ENCODE measurements around the gene TMEM69. TPM values are rescaled to one million over a fixed set of nuclear protein-coding genes. Genes with fewer than 3 reads are reported as not detected.
A peak's percentile ranks its signal among the peaks of the same experiment; 100 is the strongest.

TMEM69 gene
- total and polyA plus RNA-seq, 10 of the 15 experiments (the other 5 are each of a cell fraction or from before 2014, with no cell fraction given) = 44.6 to 162 (median 88.8) TPM

DNA sequence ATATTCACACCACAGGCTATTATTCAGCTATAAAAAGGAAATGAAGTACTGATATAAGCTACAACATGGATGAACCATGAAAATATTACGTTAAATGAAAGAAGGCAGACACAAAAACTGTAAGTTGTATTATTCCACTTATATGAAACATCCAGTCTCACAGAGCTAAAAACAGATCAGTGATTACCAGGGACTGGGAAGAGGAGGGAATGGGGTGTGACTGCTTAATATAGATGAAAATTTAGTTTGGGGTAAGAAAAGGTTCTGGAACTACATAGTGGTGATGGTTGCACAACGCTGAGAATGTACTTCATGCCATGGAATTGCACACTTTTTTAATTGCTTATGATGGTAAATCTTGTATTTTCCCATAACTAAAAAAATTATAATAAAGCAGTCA lies 21.1 kb upstream of the TMEM69 start:
- SMC1A ChIA-PET (ENCODE audit: uncharacterized antibody, unreplicated experiment) = interaction anchor here (0.7 to 1.0 kb wide), 2 partner anchors 12 to 19 kb away, joined by 3 read pairs; partner anchors contain the start of gene GPBP1L1
- no peak overlapping the region for H2AFZ ChIP-seq (ENCODE audit: control insufficient read depth, low read depth, low read length)
- peaks cover 73% of the 10 kb centered on the region for H3K79me2 ChIP-seq (ENCODE audit: control insufficient read depth, insufficient read depth, low read length)
- WGBS (ENCODE audit: insufficient coverage, insufficient replicate concordance, low lambda C conversion rate, missing lambda C conversion rate) = 100% methylated on average over 2 of the region's 2 CpGs
- BruUV-seq (replicated peaks) = TSS peak; percentile 8
- CTCF ChIA-PET = no interaction called here
- FAIRE-seq = no peak
- H3K4me2 ChIP-seq (ENCODE audit: control insufficient read depth, insufficient read depth) = no peak overlapping the region
- no peak overlapping the region for H3K4me3 ChIP-seq
- POLR2A ChIA-PET = interaction anchor here (0.8 kb wide), 1 partner anchor 11 kb away, joined by 3 read pairs; no protein-coding TSS in a partner anchor
- no peak for TF ChIP-seq SIX5 (IDR thresholded peaks at IDR 0.05; ENCODE audit: low read depth, low read length, severe bottlenecking)
- TF ChIP-seq ETV6 (conservative IDR thresholded peaks at IDR 0.05 in 1 of 2, IDR thresholded peaks at IDR 0.05 in 1 of 2; ENCODE audit: borderline replicate concordance in 1 of 2, low read depth in 1 of 2) = no peak
- TF ChIP-seq, protein P1, sequence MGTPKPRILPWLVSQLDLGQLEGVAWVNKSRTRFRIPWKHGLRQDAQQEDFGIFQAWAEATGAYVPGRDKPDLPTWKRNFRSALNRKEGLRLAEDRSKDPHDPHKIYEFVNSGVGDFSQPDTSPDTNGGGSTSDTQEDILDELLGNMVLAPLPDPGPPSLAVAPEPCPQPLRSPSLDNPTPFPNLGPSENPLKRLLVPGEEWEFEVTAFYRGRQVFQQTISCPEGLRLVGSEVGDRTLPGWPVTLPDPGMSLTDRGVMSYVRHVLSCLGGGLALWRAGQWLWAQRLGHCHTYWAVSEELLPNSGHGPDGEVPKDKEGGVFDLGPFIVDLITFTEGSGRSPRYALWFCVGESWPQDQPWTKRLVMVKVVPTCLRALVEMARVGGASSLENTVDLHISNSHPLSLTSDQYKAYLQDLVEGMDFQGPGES (IDR thresholded peaks at IDR 0.05) = no peak
- TF ChIP-seq JUND (IDR thresholded peaks at IDR 0.05; ENCODE audit: low read depth, low read length) = no peak
- no peak for TF ChIP-seq FOS (IDR thresholded peaks at IDR 0.05; ENCODE audit: borderline replicate concordance, extremely low read depth, insufficient read length)
- no peak for TF ChIP-seq SUPT20H (IDR thresholded peaks at IDR 0.05; ENCODE audit: borderline replicate concordance, control insufficient read depth, low read depth, low read length)
- no peak for TF ChIP-seq ZNF622 (IDR thresholded peaks at IDR 0.05)
- TF ChIP-seq, protein P2, sequence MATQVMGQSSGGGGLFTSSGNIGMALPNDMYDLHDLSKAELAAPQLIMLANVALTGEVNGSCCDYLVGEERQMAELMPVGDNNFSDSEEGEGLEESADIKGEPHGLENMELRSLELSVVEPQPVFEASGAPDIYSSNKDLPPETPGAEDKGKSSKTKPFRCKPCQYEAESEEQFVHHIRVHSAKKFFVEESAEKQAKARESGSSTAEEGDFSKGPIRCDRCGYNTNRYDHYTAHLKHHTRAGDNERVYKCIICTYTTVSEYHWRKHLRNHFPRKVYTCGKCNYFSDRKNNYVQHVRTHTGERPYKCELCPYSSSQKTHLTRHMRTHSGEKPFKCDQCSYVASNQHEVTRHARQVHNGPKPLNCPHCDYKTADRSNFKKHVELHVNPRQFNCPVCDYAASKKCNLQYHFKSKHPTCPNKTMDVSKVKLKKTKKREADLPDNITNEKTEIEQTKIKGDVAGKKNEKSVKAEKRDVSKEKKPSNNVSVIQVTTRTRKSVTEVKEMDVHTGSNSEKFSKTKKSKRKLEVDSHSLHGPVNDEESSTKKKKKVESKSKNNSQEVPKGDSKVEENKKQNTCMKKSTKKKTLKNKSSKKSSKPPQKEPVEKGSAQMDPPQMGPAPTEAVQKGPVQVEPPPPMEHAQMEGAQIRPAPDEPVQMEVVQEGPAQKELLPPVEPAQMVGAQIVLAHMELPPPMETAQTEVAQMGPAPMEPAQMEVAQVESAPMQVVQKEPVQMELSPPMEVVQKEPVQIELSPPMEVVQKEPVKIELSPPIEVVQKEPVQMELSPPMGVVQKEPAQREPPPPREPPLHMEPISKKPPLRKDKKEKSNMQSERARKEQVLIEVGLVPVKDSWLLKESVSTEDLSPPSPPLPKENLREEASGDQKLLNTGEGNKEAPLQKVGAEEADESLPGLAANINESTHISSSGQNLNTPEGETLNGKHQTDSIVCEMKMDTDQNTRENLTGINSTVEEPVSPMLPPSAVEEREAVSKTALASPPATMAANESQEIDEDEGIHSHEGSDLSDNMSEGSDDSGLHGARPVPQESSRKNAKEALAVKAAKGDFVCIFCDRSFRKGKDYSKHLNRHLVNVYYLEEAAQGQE (IDR thresholded peaks at IDR 0.05; ENCODE audit: low read depth, low read length) = no peak
- no peak for TF ChIP-seq ZNF207 (IDR thresholded peaks at IDR 0.05; ENCODE audit: borderline replicate concordance)
- TF ChIP-seq, protein P3, sequence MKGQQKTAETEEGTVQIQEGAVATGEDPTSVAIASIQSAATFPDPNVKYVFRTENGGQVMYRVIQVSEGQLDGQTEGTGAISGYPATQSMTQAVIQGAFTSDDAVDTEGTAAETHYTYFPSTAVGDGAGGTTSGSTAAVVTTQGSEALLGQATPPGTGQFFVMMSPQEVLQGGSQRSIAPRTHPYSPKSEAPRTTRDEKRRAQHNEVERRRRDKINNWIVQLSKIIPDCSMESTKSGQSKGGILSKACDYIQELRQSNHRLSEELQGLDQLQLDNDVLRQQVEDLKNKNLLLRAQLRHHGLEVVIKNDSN (IDR thresholded peaks at IDR 0.05; ENCODE audit: borderline replicate concordance, extremely low read length, insufficient read depth, low read depth, low read length) = no peak
- TF ChIP-seq MXI1 (IDR thresholded peaks at IDR 0.05; ENCODE audit: low read depth, low read length) = no peak
- no peak for TF ChIP-seq HDGF (IDR thresholded peaks at IDR 0.05)
- no peak for TF ChIP-seq NRF1 (conservative IDR thresholded peaks at IDR 0.05; ENCODE audit: low read depth, low read length)
- TF ChIP-seq WRNIP1 (IDR thresholded peaks at IDR 0.05; ENCODE audit: borderline replicate concordance, low read depth, low read length) = no peak
- no peak for TF ChIP-seq POLR2A (IDR thresholded peaks at IDR 0.05; ENCODE audit: low read depth, low read length)
- TF ChIP-seq YY1 (IDR thresholded peaks at IDR 0.05; ENCODE audit: low read depth, low read length) = no peak
- H3K27me3 ChIP-seq (replicated peaks in 1 of 2; ENCODE audit: control insufficient read depth in 2 of 2, insufficient read depth in 2 of 2, low read length in 1 of 2) = no peaks in the 10 kb centered on the region
- no peaks in the 10 kb centered on the region for H3K4me1 ChIP-seq (ENCODE audit: control insufficient read depth, insufficient read depth, low read length)
- intact Hi-C loops (cut with micrococcal nuclease; ENCODE audit: unreplicated experiment) = no loop called here
- no peak for ATAC-seq
- no peak overlapping the region for H3K27ac ChIP-seq (ENCODE audit: control insufficient read depth, insufficient read depth)
- H3K36me3 ChIP-seq (ENCODE audit: control insufficient read depth in 2 of 2, insufficient read depth in 2 of 2, low read length in 1 of 2) = no peaks in the 10 kb centered on the region; a peak in 3 of 4 replicates
- H4K20me1 ChIP-seq (ENCODE audit: control insufficient read depth, insufficient read depth) = peaks cover 5% of the 10 kb centered on the region
- DNase-seq (ENCODE audit: low read depth, low spot score) = no peak
- in situ Hi-C loops (cut with MboI) = no loop called here
- RAD21 ChIA-PET (ENCODE audit: unreplicated experiment) = no interaction called here
- no peaks in the 10 kb centered on the region for H3K9me3 ChIP-seq (replicated peaks; ENCODE audit: control insufficient read depth, insufficient read depth, low read length)
- H3K9ac ChIP-seq (ENCODE audit: control insufficient read depth, insufficient read depth, low read length) = no peak overlapping the region
